Lower leg skin (tissue), 4 donors: ENCODE results near the gene EIF3D. TPM values are rescaled to one million over a fixed set of nuclear protein-coding genes. Genes with fewer than 3 reads are reported as not detected.
"Not testable (repeated sequence)": the region's sequence is repeated elsewhere in the genome, so short reads cannot be mapped to it uniquely, and the experiment has no call there.

Experiments used
- DNase-seq, 2 donors: peaks; one replicate each; pipeline ENCODE4 v3.0.0-alpha.2; 2019; ENCODE audit warnings: low spot score in 2 of 2
- H3K4me3 ChIP-seq: fragments of 200-600 bp; sonication (generic); 2 replicates; pipeline ENCODE4 v1.5.1; 2017; ENCODE audit warnings: mild to moderate bottlenecking, low read depth; ENCODE audit not compliant: poor library complexity, severe bottlenecking
- CTCF ChIP-seq, 3 donors: fragments of 450-650 bp; IDR thresholded peaks; one replicate each; pipeline ENCODE4 v1.5.1; 2016; ENCODE audit warnings: antibody characterized with exemption in 3 of 3, mild to moderate bottlenecking in 3 of 3, moderate library complexity in 2 of 3
- POLR2A ChIP-seq, 2 donors: fragments of 450-650 bp; IDR thresholded peaks; one replicate each; pipeline ENCODE4 v1.6.1; 2016 to 2017; ENCODE audit warnings: antibody characterized with exemption in 2 of 2, mild to moderate bottlenecking in 1 of 2, moderate library complexity in 1 of 2
- WGBS, 2 donors: methylation state at CpG; one replicate each; pipeline ENCODE4 v1.1.5; 2018; 5-methylcytosine and 5-hydroxymethylcytosine counted together
- intact Hi-C: fragments of 100-400 bp; cut with DNase I; formaldehyde crosslinking; loops from one replicate; pipeline ENCODE4 v1.15.0; 2023; ENCODE audit warnings: low total_unique reads
- total RNA-seq, 4 donors: library from RNA; depleted of rRNA; stranded (reverse); fragments of >200 nt; gene quantifications; one replicate each; pipeline ENCODE4 v1.1.0, GENCODE V29; 2016

Gene EIF3D
- total RNA-seq, 4 donors from 2014 or later, result 305 to 489 (median 386) TPM

- intact Hi-C loops, result no loop called here
- TF ChIP-seq CTCF (IDR thresholded peaks at IDR 0.05), result no peak
- no peak for TF ChIP-seq POLR2A (IDR thresholded peaks at IDR 0.05)
- no peak for DNase-seq
- WGBS, 2 donors, result 85 to 86% methylated on average over 6 of the region's 6 CpGs
- H3K4me3 ChIP-seq, result no peak overlapping the region
Measured at GRCh38 chr22:36522662-36523061, 6.3 kb downstream of the EIF3D start.

GRCh38 chr22:36520423-36520822 is 8.5 kb downstream of the EIF3D start:
- TF ChIP-seq CTCF (IDR thresholded peaks at IDR 0.05), result no peak
- TF ChIP-seq POLR2A (IDR thresholded peaks at IDR 0.05), result no peak
- no peak overlapping the region for H3K4me3 ChIP-seq
- DNase-seq, result no peak
- intact Hi-C loops, result no loop called here
- 81 to 90% methylated on average over 3 of the region's 3 CpGs for WGBS, 2 donors

- intact Hi-C loops, H3K4me3 ChIP-seq, DNase-seq: not testable (repeated sequence)
- WGBS, 2 donors, result 85 to 97% methylated on average over 2 of the region's 2 CpGs
Measured at GRCh38 chr22:36519906-36520305, 9.1 kb downstream of the EIF3D start.

- intact Hi-C loops, result no loop called here
- DNase-seq, result no peak
- TF ChIP-seq CTCF (IDR thresholded peaks at IDR 0.05), result no peak
- no peak for TF ChIP-seq POLR2A (IDR thresholded peaks at IDR 0.05)
- H3K4me3 ChIP-seq, result no peak overlapping the region
- 95 to 100% methylated on average over 1 of the region's 1 CpG for WGBS, 2 donors
Measured at GRCh38 chr22:36514766-36515165, 14.2 kb downstream of the EIF3D start.

- 85 to 86% methylated on average over 4 of the region's 4 CpGs for WGBS, 2 donors
- no peak for DNase-seq
- H3K4me3 ChIP-seq, result no peak overlapping the region
Measured at GRCh38 chr22:36512991-36513390, 16.0 kb downstream of the EIF3D start.

GRCh38 chr22:36512333-36512732 is 16.6 kb downstream of the EIF3D start:
- TF ChIP-seq CTCF (IDR thresholded peaks at IDR 0.05) (no peak), POLR2A (IDR thresholded peaks at IDR 0.05) (no peak)
- no peak overlapping the region for H3K4me3 ChIP-seq
- DNase-seq, result no peak
- intact Hi-C loops, result no loop called here
- WGBS, 2 donors, result 92 to 94% methylated on average over 8 of the region's 8 CpGs

More at GRCh38 chr22:36512991-36513390, 16.0 kb downstream of the EIF3D start:
- TF ChIP-seq CTCF (IDR thresholded peaks at IDR 0.05) (no peak), POLR2A (IDR thresholded peaks at IDR 0.05) (no peak)
- intact Hi-C loops, result no loop called here
